Astrocyte (in vitro differentiated cells and primary cell): Measurements from ENCODE around the gene METRN. TPM values are rescaled to one million over a fixed set of nuclear protein-coding genes. Genes with fewer than 3 reads are reported as not detected.

Experiments used
- DNase-seq: peaks from one replicate; pipeline ENCODE4 v3.0.0-alpha.2; 2010; ENCODE audit warnings: low read depth
- FAIRE-seq: peaks from 2 replicates; lab custom pipeline; 2011; peaks lifted over from hg19 to GRCh38; lab: Jason Lieb, UNC
- H2AFZ ChIP-seq: 2 replicates; pipeline ENCODE4 v1.6.0; 2012; ENCODE audit warnings: low read depth, low read length, inconsistent platforms
- H3K27ac ChIP-seq: 2 replicates; pipeline ENCODE4 v1.5.1; 2011; ENCODE audit warnings: low read depth, low read length, inconsistent platforms
- H3K27me3 ChIP-seq: 2 replicates; pipeline ENCODE4 v1.6.0; 2011; ENCODE audit warnings: low read length, inconsistent platforms; ENCODE audit not compliant: insufficient read depth
- H3K36me3 ChIP-seq: 2 replicates; pipeline ENCODE4 v1.5.1; 2011; ENCODE audit warnings: low read length, inconsistent platforms; ENCODE audit not compliant: insufficient read depth
- H3K4me1 ChIP-seq: 2 replicates; pipeline ENCODE4 v1.5.1; 2011; ENCODE audit warnings: low read length, inconsistent platforms; ENCODE audit not compliant: insufficient read depth
- H3K4me2 ChIP-seq: 2 replicates; pipeline ENCODE4 v1.6.0; 2012; ENCODE audit warnings: low read length, inconsistent platforms
- H3K4me3 ChIP-seq: 2 replicates; pipeline ENCODE4 v1.5.1; 2011; ENCODE audit warnings: low read depth, mild to moderate bottlenecking, low read length, inconsistent platforms; ENCODE audit not compliant: insufficient read depth
- H3K79me2 ChIP-seq: 2 replicates; pipeline ENCODE4 v1.6.0; 2012; ENCODE audit warnings: mild to moderate bottlenecking, low read length, inconsistent platforms; ENCODE audit not compliant: insufficient read depth
- H3K9ac ChIP-seq: 2 replicates; pipeline ENCODE4 v1.6.0; 2012; ENCODE audit warnings: mild to moderate bottlenecking, low read length, inconsistent platforms
- H3K9me3 ChIP-seq: 2 replicates; pipeline ENCODE4 v1.5.1; 2012; ENCODE audit warnings: low read depth, mild to moderate bottlenecking, low read length, inconsistent platforms; ENCODE audit not compliant: insufficient read depth
- H4K20me1 ChIP-seq: 2 replicates; pipeline ENCODE4 v1.6.0; 2012; ENCODE audit warnings: low read length, inconsistent platforms; ENCODE audit not compliant: insufficient read depth
- H3K27ac Mint-ChIP-seq: one replicate; pipeline ENCODE4 v1.8.0; 2021; ENCODE audit warnings: mild to moderate bottlenecking, mixed read lengths; ENCODE audit not compliant: unreplicated experiment
- H3K27me3 Mint-ChIP-seq: one replicate; pipeline ENCODE4 v1.8.0; 2021; ENCODE audit warnings: low read depth, mixed read lengths; ENCODE audit not compliant: unreplicated experiment
- H3K36me3 Mint-ChIP-seq: one replicate; pipeline ENCODE4 v1.8.0; 2021; ENCODE audit warnings: low read depth, mixed read lengths; ENCODE audit not compliant: unreplicated experiment
- H3K4me1 Mint-ChIP-seq: one replicate; pipeline ENCODE4 v1.8.0; 2021; ENCODE audit warnings: low read depth, mixed read lengths; ENCODE audit not compliant: unreplicated experiment
- H3K4me3 Mint-ChIP-seq: one replicate; pipeline ENCODE4 v1.8.0; 2021; ENCODE audit warnings: mild to moderate bottlenecking, moderate library complexity, mixed read lengths; ENCODE audit not compliant: unreplicated experiment
- H3K9me3 Mint-ChIP-seq: one replicate; pipeline ENCODE4 v1.8.0; 2021; ENCODE audit warnings: mild to moderate bottlenecking, mixed read lengths; ENCODE audit not compliant: unreplicated experiment
- CTCF ChIP-seq: IDR thresholded peaks from 2 replicates; pipeline ENCODE4 v1.5.1; 2011; ENCODE audit warnings: low read depth, mild to moderate bottlenecking, inconsistent platforms, low read length, moderate library complexity; ENCODE audit not compliant: insufficient read depth
- EZH2 ChIP-seq: IDR thresholded peaks from 2 replicates; pipeline ENCODE4 v1.6.1; 2012; ENCODE audit warnings: mild to moderate bottlenecking, low read length, inconsistent platforms; ENCODE audit not compliant: insufficient read depth
- total RNA-seq: library from RNA; stranded (reverse); gene quantifications from 2 replicates; pipeline ENCODE4 v1.2.1, GENCODE V29; 2021

The METRN gene
- total RNA-seq, 1 donor from 2014 or later = 31.5 TPM

- no peak for DNase-seq
- H3K9me3 Mint-ChIP-seq = no peaks in the 10 kb centered on the region
- no peak for FAIRE-seq
- no peak overlapping the region for H3K4me2 ChIP-seq
- H4K20me1 ChIP-seq = peaks cover 54% of the 10 kb centered on the region
- H3K9me3 ChIP-seq = no peaks in the 10 kb centered on the region
- H3K27ac ChIP-seq = no peak overlapping the region
- H3K4me3 ChIP-seq = no peak overlapping the region
- peaks cover 35% of the 10 kb centered on the region for H3K79me2 ChIP-seq
- H3K4me1 ChIP-seq = peaks cover 11% of the 10 kb centered on the region
- no peaks in the 10 kb centered on the region for H3K36me3 ChIP-seq
- no peak overlapping the region for H3K9ac ChIP-seq
- TF ChIP-seq EZH2 (no peak), CTCF (no peak)
- H3K27me3 Mint-ChIP-seq = no peaks in the 10 kb centered on the region
- H2AFZ ChIP-seq = no peak overlapping the region
- no peaks in the 10 kb centered on the region for H3K36me3 Mint-ChIP-seq
- no peak overlapping the region for H3K27ac Mint-ChIP-seq
- no peaks in the 10 kb centered on the region for H3K27me3 ChIP-seq
- H3K4me1 Mint-ChIP-seq = peaks cover 2% of the 10 kb centered on the region
- H3K4me3 Mint-ChIP-seq = peak overlapping the region; percentile 66
Observed at GRCh38 chr16:670485-671352, 44.2 kb upstream of the METRN start.

- DNase-seq = no peak
- Mint-ChIP-seq H3K27me3 (no peaks in the 10 kb centered on the region), H3K4me1 (peaks cover 2% of the 10 kb centered on the region), H3K27ac (no peak overlapping the region), H3K4me3 (no peak overlapping the region), H3K9me3 (no peaks in the 10 kb centered on the region), H3K36me3 (no peaks in the 10 kb centered on the region)
- no peak overlapping the region for H2AFZ ChIP-seq
- H3K79me2 ChIP-seq = peaks cover 35% of the 10 kb centered on the region
- no peaks in the 10 kb centered on the region for H3K9me3 ChIP-seq
- TF ChIP-seq EZH2 (no peak), CTCF (no peak)
- peaks cover 59% of the 10 kb centered on the region for H4K20me1 ChIP-seq
- H3K36me3 ChIP-seq = no peaks in the 10 kb centered on the region
- no peak overlapping the region for H3K27ac ChIP-seq
- no peak for FAIRE-seq
- no peaks in the 10 kb centered on the region for H3K27me3 ChIP-seq
- peaks cover 11% of the 10 kb centered on the region for H3K4me1 ChIP-seq
- no peak overlapping the region for H3K4me3 ChIP-seq
- no peak overlapping the region for H3K4me2 ChIP-seq
- no peak overlapping the region for H3K9ac ChIP-seq
Observed at GRCh38 chr16:671353-672131, 43.4 kb upstream of the METRN start.
